Stimulated activated CD8-positive, alpha-beta memory T cell treated with anti-CD3 and anti-CD28 coated beads, Interleukin-12 subunit alpha, Interleukin-12 subunit beta, amount 100 ng/mL, for 4 hours (primary cell): Measurements from ENCODE around the gene PDZK1.
"Not testable (repeated sequence)": the region's sequence is repeated elsewhere in the genome, so short reads cannot be mapped to it uniquely, and the experiment has no call there.

Experiments used
- DNase-seq: peaks from one replicate; pipeline ENCODE4 v3.0.0-alpha.2; 2020; ENCODE audit warnings: low read depth

The PDZK1 gene

GRCh38 chr1:145656245-145656943, 50.8 kb downstream of the PDZK1 start:
- not testable (repeated sequence) for DNase-seq

- not testable (repeated sequence) for DNase-seq
These were observed 63.2 kb downstream of the PDZK1 start for GRCh38 chr1:145643990-145644389.

GRCh38 chr1:145641886-145642285, 65.3 kb downstream of the PDZK1 start:
- DNase-seq: not testable (repeated sequence)

GRCh38 chr1:145636237-145636636, 70.9 kb downstream of the PDZK1 start:
- DNase-seq: not testable (repeated sequence)

GRCh38 chr1:145622177-145622576, 85.0 kb downstream of the PDZK1 start:
- not testable (repeated sequence) for DNase-seq
